ENCODE results near the gene TSPAN32. TPM values are rescaled to one million over a fixed set of nuclear protein-coding genes. Genes with fewer than 3 reads are reported as not detected.

TSPAN32 gene
- total RNA-seq, 1 experiment from 2014 or later: not detected

DNA sequence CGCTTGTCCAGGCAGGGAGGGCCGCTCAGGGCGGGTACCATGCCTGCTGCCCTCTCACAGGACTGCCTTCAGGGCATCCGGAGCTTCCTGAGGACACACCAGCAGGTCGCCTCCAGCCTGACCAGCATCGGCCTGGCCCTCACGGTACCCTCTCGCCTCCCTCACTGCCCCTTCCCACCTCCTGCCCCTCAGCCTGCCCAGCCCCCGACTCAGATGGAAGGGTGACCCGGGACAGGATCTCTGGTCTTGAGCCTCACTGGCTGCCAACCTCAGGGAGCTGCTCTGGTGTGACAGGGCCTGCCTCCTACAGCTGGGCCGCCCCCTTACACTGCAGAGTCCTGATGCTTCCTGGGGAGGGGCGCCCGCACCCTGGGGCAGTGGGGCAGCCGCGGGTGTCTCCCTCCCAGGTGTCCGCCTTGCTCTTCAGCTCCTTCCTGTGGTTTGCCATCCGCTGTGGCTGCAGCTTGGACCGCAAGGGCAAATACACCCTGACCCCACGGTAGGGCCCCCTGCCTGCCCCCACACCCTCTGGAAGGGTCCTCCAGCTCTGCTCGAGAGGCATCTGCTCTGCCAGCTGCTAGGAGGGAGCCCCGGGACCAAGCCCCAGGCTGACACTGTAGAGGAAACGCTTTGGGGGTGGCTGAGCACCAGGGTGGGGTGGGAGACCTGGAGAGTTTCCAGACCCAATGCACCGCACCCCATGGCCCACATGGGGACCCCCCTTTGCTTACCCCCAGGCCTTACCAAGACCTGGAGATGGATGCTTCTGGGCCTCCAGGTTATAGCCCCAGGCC lies 14.6 kb downstream of the TSPAN32 start:
- no peak for TF ChIP-seq EZH2 (IDR thresholded peaks at IDR 0.05; ENCODE audit: borderline replicate concordance, low read depth, low read length, poor library complexity, severe bottlenecking)
- TF ChIP-seq, protein P1, sequence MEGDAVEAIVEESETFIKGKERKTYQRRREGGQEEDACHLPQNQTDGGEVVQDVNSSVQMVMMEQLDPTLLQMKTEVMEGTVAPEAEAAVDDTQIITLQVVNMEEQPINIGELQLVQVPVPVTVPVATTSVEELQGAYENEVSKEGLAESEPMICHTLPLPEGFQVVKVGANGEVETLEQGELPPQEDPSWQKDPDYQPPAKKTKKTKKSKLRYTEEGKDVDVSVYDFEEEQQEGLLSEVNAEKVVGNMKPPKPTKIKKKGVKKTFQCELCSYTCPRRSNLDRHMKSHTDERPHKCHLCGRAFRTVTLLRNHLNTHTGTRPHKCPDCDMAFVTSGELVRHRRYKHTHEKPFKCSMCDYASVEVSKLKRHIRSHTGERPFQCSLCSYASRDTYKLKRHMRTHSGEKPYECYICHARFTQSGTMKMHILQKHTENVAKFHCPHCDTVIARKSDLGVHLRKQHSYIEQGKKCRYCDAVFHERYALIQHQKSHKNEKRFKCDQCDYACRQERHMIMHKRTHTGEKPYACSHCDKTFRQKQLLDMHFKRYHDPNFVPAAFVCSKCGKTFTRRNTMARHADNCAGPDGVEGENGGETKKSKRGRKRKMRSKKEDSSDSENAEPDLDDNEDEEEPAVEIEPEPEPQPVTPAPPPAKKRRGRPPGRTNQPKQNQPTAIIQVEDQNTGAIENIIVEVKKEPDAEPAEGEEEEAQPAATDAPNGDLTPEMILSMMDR (conservative IDR thresholded peaks at IDR 0.05; ENCODE audit: low read depth, low read length): no peak
- intact Hi-C loops (cut with micrococcal nuclease; ENCODE audit: unreplicated experiment): no loop called here
- ChIA-PET POLR2A (ENCODE audit: low non-redundant PET) (no interaction called here), CTCF (no interaction called here)
- no peak for DNase-seq (ENCODE audit: low spot score)
- peaks cover 9% of the 10 kb centered on the region for H3K4me1 ChIP-seq (ENCODE audit: insufficient read depth, low read length, poor library complexity, severe bottlenecking)
- H3K27ac ChIP-seq (ENCODE audit: low read depth, low read length, poor library complexity, severe bottlenecking): no peak overlapping the region
- H3K27me3 ChIP-seq (replicated peaks; ENCODE audit: insufficient read depth, low read depth, low read length, poor library complexity): no peaks in the 10 kb centered on the region
- no TSS peak for BruUV-seq (replicated peaks)
- H3K36me3 ChIP-seq (ENCODE audit: insufficient read depth, low read length, poor library complexity, severe bottlenecking): no peaks in the 10 kb centered on the region
- no peaks in the 10 kb centered on the region for H3K9me3 ChIP-seq (ENCODE audit: low read depth, low read length, poor library complexity, severe bottlenecking)
- H3K4me3 ChIP-seq (ENCODE audit: low read depth, low read length, poor library complexity, severe bottlenecking): no peak overlapping the region

DNA sequence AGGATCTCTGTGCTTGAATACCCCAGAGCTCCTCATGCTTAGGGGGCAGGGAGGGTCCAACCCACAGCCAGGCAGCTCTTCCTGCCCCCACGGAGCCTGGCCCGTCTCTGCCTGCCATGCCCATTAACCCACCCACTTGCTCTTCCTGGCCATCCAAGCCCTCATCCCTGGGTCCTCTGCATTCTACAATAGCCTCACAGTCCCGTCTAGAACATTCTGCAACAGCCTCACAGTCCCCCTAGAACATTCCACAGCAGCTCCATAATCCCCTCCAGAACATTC lies 15.1 kb downstream of the TSPAN32 start:
- CTCF ChIA-PET: no interaction called here
- POLR2A ChIA-PET (ENCODE audit: low non-redundant PET): no interaction called here
- no peaks in the 10 kb centered on the region for H3K36me3 ChIP-seq (ENCODE audit: insufficient read depth, low read length, poor library complexity, severe bottlenecking)
- TF ChIP-seq EZH2 (IDR thresholded peaks at IDR 0.05; ENCODE audit: borderline replicate concordance, low read depth, low read length, poor library complexity, severe bottlenecking): no peak
- TF ChIP-seq, protein P1 (conservative IDR thresholded peaks at IDR 0.05; ENCODE audit: low read depth, low read length): no peak
- DNase-seq (ENCODE audit: low spot score): no peak
- no peaks in the 10 kb centered on the region for H3K27me3 ChIP-seq (replicated peaks; ENCODE audit: insufficient read depth, low read depth, low read length, poor library complexity)
- no peak overlapping the region for H3K4me3 ChIP-seq (ENCODE audit: low read depth, low read length, poor library complexity, severe bottlenecking)
- no peak overlapping the region for H3K27ac ChIP-seq (ENCODE audit: low read depth, low read length, poor library complexity, severe bottlenecking)
- H3K4me1 ChIP-seq (ENCODE audit: insufficient read depth, low read length, poor library complexity, severe bottlenecking): peaks cover 9% of the 10 kb centered on the region
- no peaks in the 10 kb centered on the region for H3K9me3 ChIP-seq (ENCODE audit: low read depth, low read length, poor library complexity, severe bottlenecking)
- BruUV-seq (replicated peaks): no TSS peak
- intact Hi-C loops (cut with micrococcal nuclease; ENCODE audit: unreplicated experiment): no loop called here

DNA sequence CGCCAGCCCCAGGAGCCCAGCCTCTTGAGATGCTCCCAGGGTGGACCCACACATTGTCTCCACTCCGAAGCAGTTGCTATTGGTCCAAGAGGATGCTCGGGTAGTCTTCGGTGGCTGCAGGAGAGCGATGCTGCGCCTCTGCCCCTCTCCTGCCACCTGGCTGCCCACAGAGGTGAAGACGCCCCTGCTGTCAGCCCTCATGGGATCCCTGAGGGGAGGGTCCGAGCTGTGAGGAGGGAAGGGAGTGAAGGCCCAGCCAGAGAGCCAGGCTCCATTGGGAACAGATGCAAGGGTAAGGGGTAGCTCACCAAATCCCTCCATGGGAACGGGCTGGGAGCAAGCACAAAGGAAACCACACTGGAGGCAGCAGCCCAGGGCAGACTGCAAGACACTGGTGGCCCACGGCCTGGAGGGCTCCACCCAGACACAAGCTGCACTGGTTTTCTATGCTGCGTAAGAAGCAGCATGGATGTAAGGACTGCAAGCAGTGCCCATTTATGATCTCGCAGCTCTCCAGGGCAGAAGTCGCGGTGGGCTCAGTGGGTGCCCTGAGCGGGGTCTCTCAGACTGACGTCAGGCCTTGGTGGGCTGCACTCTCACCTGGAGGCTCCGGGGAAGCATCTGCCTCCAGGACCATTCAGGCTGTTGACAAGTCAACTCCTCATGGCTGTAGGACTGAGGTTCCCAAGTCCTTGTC lies 15.7 kb downstream of the TSPAN32 start:
- H3K4me1 ChIP-seq (ENCODE audit: insufficient read depth, low read length, poor library complexity, severe bottlenecking): peaks cover 9% of the 10 kb centered on the region
- TF ChIP-seq EZH2 (IDR thresholded peaks at IDR 0.05; ENCODE audit: borderline replicate concordance, low read depth, low read length, poor library complexity, severe bottlenecking): no peak
- TF ChIP-seq, protein P1 (conservative IDR thresholded peaks at IDR 0.05; ENCODE audit: low read depth, low read length): no peak
- H3K36me3 ChIP-seq (ENCODE audit: insufficient read depth, low read length, poor library complexity, severe bottlenecking): no peaks in the 10 kb centered on the region
- H3K27me3 ChIP-seq (replicated peaks; ENCODE audit: insufficient read depth, low read depth, low read length, poor library complexity): no peaks in the 10 kb centered on the region
- DNase-seq (ENCODE audit: low spot score): no peak
- no peak overlapping the region for H3K4me3 ChIP-seq (ENCODE audit: low read depth, low read length, poor library complexity, severe bottlenecking)
- intact Hi-C loops (cut with micrococcal nuclease; ENCODE audit: unreplicated experiment): no loop called here
- no peak overlapping the region for H3K27ac ChIP-seq (ENCODE audit: low read depth, low read length, poor library complexity, severe bottlenecking)
- ChIA-PET CTCF (no interaction called here), POLR2A (ENCODE audit: low non-redundant PET) (no interaction called here)
- H3K9me3 ChIP-seq (ENCODE audit: low read depth, low read length, poor library complexity, severe bottlenecking): no peaks in the 10 kb centered on the region
- no TSS peak for BruUV-seq (replicated peaks)

All from A673 (cell line).